Tibial nerve (tissue), 4 donors: ENCODE measurements around the gene EML1.

Experiments used
- EP300 ChIP-seq, 2 donors: sonication (generic); formaldehyde crosslinking; IDR thresholded peaks; one replicate each; pipeline ENCODE4 v1.6.1; 2017; ENCODE audit warnings: antibody characterized with exemption in 2 of 2, mild to moderate bottlenecking in 1 of 2
- POLR2A ChIP-seq, 2 donors: fragments of 450-650 bp; IDR thresholded peaks; one replicate each; pipeline ENCODE4 v1.6.1; 2017; ENCODE audit warnings: antibody characterized with exemption in 2 of 2, mild to moderate bottlenecking in 2 of 2, moderate library complexity in 2 of 2
- TF ChIP-seq, protein P1 (sequence below), 5 experiments: fragments of 200-600 bp in 3 of 5; fragments of 450-650 bp in 2 of 5; sonication (generic) in 3 of 5; IDR thresholded peaks; one replicate each; pipeline ENCODE4 v1.5.1; 2016 to 2019; ENCODE audit warnings: antibody characterized with exemption in 5 of 5, mild to moderate bottlenecking in 3 of 5, moderate library complexity in 2 of 5

- TF ChIP-seq, protein P1, sequence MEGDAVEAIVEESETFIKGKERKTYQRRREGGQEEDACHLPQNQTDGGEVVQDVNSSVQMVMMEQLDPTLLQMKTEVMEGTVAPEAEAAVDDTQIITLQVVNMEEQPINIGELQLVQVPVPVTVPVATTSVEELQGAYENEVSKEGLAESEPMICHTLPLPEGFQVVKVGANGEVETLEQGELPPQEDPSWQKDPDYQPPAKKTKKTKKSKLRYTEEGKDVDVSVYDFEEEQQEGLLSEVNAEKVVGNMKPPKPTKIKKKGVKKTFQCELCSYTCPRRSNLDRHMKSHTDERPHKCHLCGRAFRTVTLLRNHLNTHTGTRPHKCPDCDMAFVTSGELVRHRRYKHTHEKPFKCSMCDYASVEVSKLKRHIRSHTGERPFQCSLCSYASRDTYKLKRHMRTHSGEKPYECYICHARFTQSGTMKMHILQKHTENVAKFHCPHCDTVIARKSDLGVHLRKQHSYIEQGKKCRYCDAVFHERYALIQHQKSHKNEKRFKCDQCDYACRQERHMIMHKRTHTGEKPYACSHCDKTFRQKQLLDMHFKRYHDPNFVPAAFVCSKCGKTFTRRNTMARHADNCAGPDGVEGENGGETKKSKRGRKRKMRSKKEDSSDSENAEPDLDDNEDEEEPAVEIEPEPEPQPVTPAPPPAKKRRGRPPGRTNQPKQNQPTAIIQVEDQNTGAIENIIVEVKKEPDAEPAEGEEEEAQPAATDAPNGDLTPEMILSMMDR (IDR thresholded peaks at IDR 0.05) = no peak
- TF ChIP-seq EP300 (IDR thresholded peaks at IDR 0.05) (no peak), POLR2A (IDR thresholded peaks at IDR 0.05) (no peak)
These were observed 165.2 kb downstream of the EML1 start for GRCh38 chr14:99958380-99958779.
